Bronchus fibroblast of lung (primary cell): ENCODE data around the gene PIK3R3. TPM values are rescaled to one million over a fixed set of nuclear protein-coding genes. Genes with fewer than 3 reads are reported as not detected.

Experiments
- total RNA-seq: library from RNA; depleted of rRNA; stranded (reverse); fragments of >200 nt; gene quantifications from 2 replicates; pipeline ENCODE4 v1.2.3, GENCODE V29; 2015

Gene PIK3R3
- 5.1 and 6.1 TPM in 2 replicates for total RNA-seq

GRCh38 chr1:46132529-46133180 lies at the start of gene PIK3R3:
Gene PIK3R3 (minus strand): TSS chr1:46132629. CDS start chr1:46131952, 677 bp downstream.

DNA sequence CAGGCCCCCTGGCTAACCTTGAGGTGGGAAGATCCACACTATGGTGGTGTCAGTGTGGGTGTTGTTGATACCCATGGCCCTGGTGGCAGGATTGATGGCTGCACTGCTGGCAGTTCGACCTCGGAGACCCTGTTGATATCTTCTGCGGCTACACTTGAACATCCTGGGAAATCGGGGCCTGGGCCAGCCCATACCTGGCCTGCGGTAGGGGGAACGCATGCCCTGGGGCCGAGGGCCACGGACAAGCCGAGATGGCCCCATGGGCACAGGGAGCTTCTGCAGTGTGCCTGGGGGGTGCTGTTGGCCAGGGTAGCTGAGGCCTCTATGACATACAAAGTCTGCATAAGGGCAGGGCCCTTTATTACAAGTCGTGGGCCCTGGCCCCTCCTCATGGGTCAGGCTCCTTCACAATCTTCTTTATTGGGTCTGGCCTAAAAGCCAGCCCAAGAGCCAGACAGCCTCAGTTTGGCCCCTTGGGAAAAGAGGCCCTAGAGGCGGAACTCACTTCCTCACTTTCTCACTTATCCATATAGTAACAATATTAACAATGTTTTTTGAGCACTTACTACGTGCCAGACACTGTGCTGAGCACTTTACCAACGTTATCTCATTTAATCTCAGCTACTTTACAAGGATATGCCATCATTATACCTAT lies 43.9 kb upstream of the PIK3R3 start, which contains the start of gene P3R3URF:
P3R3URF (minus strand) TSS at position 278 of the 655 bp plus-strand sequence; CDS start at position 261, 17 bp downstream.

GRCh38 chr1:46174448-46175231 lies 42.2 kb upstream of the PIK3R3 start, which contains the start of gene TSPAN1:
Gene TSPAN1 (plus strand): TSS chr1:46175087. CDS start chr1:46181108, 6,021 bp downstream.

Other genes with a start within 250 kb of the PIK3R3 start
- 0.89 and 1.0 TPM in 2 replicates for gene TSPAN1, start 42.5 kb upstream of the PIK3R3 start, total RNA-seq
- not detected in 2 replicates for gene P3R3URF, start 43.9 kb upstream of the PIK3R3 start, total RNA-seq
- 62.2 and 67.9 TPM in 2 replicates for gene POMGNT1, start 65.8 kb upstream of the PIK3R3 start, total RNA-seq
- 3.4 and 4.2 TPM in 2 replicates for gene LURAP1, start 70.7 kb upstream of the PIK3R3 start, total RNA-seq
- 11.6 and 13.4 TPM in 2 replicates for gene RAD54L, start 115.1 kb upstream of the PIK3R3 start, total RNA-seq
- 91.6 and 108 TPM in 2 replicates for gene LRRC41, start 171.0 kb upstream of the PIK3R3 start, total RNA-seq
- gene UQCRH, start 171.1 kb upstream of the PIK3R3 start, total RNA-seq, result 507 and 539 TPM in 2 replicates
- 13.5 and 14.3 TPM in 2 replicates for gene NSUN4, start 208.2 kb upstream of the PIK3R3 start, total RNA-seq